ENCODE measurements around the gene BMPR1A. TPM values are rescaled to one million over a fixed set of nuclear protein-coding genes. Genes with fewer than 3 reads are reported as not detected.

BMPR1A gene
- total and polyA plus RNA-seq, 9 of the 15 experiments (the other 6 are each of a cell fraction or from before 2014, with no cell fraction given): 1.6 to 17.5 (median 9.1) TPM

DNA sequence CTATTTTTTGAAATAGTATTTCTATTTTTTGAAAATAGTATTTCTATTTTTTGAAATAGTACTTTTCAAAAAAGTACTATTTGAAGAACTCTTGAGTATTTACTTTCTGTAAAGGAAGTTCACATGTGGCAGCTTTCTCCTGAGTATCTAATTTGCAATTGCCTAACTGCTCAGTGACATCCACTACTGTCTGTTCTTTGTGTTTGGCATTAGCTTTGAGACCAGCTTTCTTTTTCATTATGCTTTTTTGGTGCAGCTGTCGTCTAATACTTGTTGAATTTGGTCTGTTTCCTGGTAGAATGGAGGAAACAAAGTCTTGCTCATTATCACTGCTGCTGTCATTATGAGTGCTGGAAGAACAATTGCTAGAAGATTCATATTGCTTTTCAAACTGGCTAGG lies 99.1 kb downstream of the BMPR1A start:
- WGBS (ENCODE audit: insufficient coverage, low coverage, missing lambda C conversion rate): 71% methylated on average over 1 of the region's 1 CpG
- TF ChIP-seq, protein P1, sequence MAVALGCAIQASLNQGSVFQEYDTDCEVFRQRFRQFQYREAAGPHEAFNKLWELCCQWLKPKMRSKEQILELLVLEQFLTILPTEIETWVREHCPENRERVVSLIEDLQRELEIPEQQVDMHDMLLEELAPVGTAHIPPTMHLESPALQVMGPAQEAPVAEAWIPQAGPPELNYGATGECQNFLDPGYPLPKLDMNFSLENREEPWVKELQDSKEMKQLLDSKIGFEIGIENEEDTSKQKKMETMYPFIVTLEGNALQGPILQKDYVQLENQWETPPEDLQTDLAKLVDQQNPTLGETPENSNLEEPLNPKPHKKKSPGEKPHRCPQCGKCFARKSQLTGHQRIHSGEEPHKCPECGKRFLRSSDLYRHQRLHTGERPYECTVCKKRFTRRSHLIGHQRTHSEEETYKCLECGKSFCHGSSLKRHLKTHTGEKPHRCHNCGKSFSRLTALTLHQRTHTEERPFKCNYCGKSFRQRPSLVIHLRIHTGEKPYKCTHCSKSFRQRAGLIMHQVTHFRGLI (CRISPR knock-in tag; IDR thresholded peaks at IDR 0.05): no peak
- no peak for TF ChIP-seq CEBPG (CRISPR knock-in tag; IDR thresholded peaks at IDR 0.05)
- TF ChIP-seq CEBPG (tag; conservative IDR thresholded peaks at IDR 0.05 in 1 of 2, IDR thresholded peaks at IDR 0.05 in 1 of 2): no peak
- H4K20me1 ChIP-seq (replicated peaks; ENCODE audit: control insufficient read depth, insufficient read depth, low read length): no peaks in the 10 kb centered on the region

DNA sequence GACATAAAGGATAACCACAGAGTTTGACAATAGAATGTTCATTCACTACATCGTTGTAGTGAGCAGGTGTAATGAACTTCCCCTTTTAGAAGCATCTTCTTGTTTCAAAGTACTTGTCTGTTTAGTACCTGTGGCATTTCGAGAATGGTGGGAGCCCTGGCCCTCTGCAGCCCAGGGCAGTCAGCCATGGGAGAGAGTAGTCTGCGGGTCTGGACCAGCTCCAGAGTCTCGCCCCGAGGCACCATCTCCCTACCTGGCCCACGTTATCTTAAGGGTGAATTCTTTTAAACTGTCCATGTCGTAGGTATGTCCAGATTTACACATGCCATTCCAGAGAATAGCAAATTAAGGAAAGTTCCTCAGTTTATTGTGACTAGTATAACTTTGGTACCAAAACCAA lies 99.7 kb downstream of the BMPR1A start:
- ChIA-PET POLR2A (no interaction called here), CTCF (ENCODE audit: low intra/inter-chr PET ratio) (no interaction called here)
- no peak overlapping the region for H3K9ac ChIP-seq (ENCODE audit: insufficient read depth in 1 of 2, low read depth in 2 of 2, low read length in 2 of 2)
- no peaks in the 10 kb centered on the region for H3K27me3 ChIP-seq (ENCODE audit: control insufficient read depth in 2 of 2, insufficient read depth in 2 of 2, low read length in 2 of 2)
- no peaks in the 10 kb centered on the region for H3K9me3 ChIP-seq (replicated peaks; ENCODE audit: control insufficient read depth, insufficient read depth, low read depth, low read length)
- H4K20me1 ChIP-seq (replicated peaks; ENCODE audit: control insufficient read depth, insufficient read depth, low read length): no peaks in the 10 kb centered on the region
- BruUV-seq (replicated peaks): no TSS peak
- FAIRE-seq: no peak
- H2AFZ ChIP-seq (ENCODE audit: low read depth, low read length): no peak overlapping the region
- H3K4me1 ChIP-seq (replicated peaks in 1 of 2; ENCODE audit: control insufficient read depth in 2 of 2, insufficient read depth in 2 of 2, low read length in 2 of 2): no peaks in the 10 kb centered on the region
- no peak overlapping the region for H3K4me2 ChIP-seq (ENCODE audit: insufficient read depth, low read length)
- peaks cover 5% of the 10 kb centered on the region; the same call in 1 of the 3 replicates for H3K36me3 ChIP-seq (ENCODE audit: control insufficient read depth, insufficient read depth, low read length)
- 75% methylated on average over 6 of the region's 7 CpGs for WGBS (ENCODE audit: insufficient coverage, low coverage, missing lambda C conversion rate)
- H3K9me1 ChIP-seq (ENCODE audit: control insufficient read depth, insufficient read depth, low read length): no peaks in the 10 kb centered on the region
- ATAC-seq: no peak
- in situ Hi-C loops (cut with MboI): no loop called here
- intact Hi-C loops (cut with micrococcal nuclease): no loop called here
- H3K4me3 ChIP-seq: no peak overlapping the region
- DNase-seq (ENCODE audit: extremely low read depth in 1 of 4, low spot score in 3 of 4): no peak
- H3K27ac ChIP-seq (ENCODE audit: extremely low read depth, low read depth, low read length): no peak overlapping the region
- TF ChIP-seq UBTF (IDR thresholded peaks at IDR 0.05; ENCODE audit: borderline replicate concordance in 1 of 2, low read depth in 2 of 2, low read length in 2 of 2): no peak
- no peaks in the 10 kb centered on the region for H3K79me2 ChIP-seq (ENCODE audit: control insufficient read depth, insufficient read depth, low read length)

More for the DNA sequence above, 99.1 kb downstream of the BMPR1A start:
- ATAC-seq (no peak), FAIRE-seq (no peak), DNase-seq (ENCODE audit: extremely low read depth in 1 of 4, low spot score in 3 of 4) (no peak)
- Histone ChIP-seq H3K79me2 (ENCODE audit: control insufficient read depth, insufficient read depth, low read length) (no peaks in the 10 kb centered on the region), H3K9ac (ENCODE audit: insufficient read depth in 1 of 2, low read depth in 2 of 2, low read length in 2 of 2) (no peak overlapping the region), H3K4me2 (ENCODE audit: insufficient read depth, low read length) (no peak overlapping the region), H3K27ac (ENCODE audit: extremely low read depth, low read depth, low read length) (no peak overlapping the region), H3K4me3 (no peak overlapping the region), H3K4me1 (replicated peaks in 1 of 2; ENCODE audit: control insufficient read depth in 2 of 2, insufficient read depth in 2 of 2, low read length in 2 of 2) (no peaks in the 10 kb centered on the region), H3K36me3 (ENCODE audit: control insufficient read depth, insufficient read depth, low read length) (peaks cover 5% of the 10 kb centered on the region; the same call in 1 of the 3 replicates), H3K9me1 (ENCODE audit: control insufficient read depth, insufficient read depth, low read length) (no peaks in the 10 kb centered on the region), H3K27me3 (ENCODE audit: control insufficient read depth in 2 of 2, insufficient read depth in 2 of 2, low read length in 2 of 2) (no peaks in the 10 kb centered on the region), H3K9me3 (replicated peaks; ENCODE audit: control insufficient read depth, insufficient read depth, low read depth, low read length) (no peaks in the 10 kb centered on the region), H2AFZ (ENCODE audit: low read depth, low read length) (no peak overlapping the region)
- in situ Hi-C loops (cut with MboI): no loop called here
- BruUV-seq (replicated peaks): no TSS peak
- intact Hi-C loops (cut with micrococcal nuclease): no loop called here
- ChIA-PET POLR2A (no interaction called here), CTCF (ENCODE audit: low intra/inter-chr PET ratio) (no interaction called here)

Measured in K562 (cell line).